ENCODE data around the gene ST8SIA1. TPM values are rescaled to one million over a fixed set of nuclear protein-coding genes. Genes with fewer than 3 reads are reported as not detected.

ST8SIA1 gene
- total RNA-seq, 1 experiment from 2014 or later = not detected

- Histone ChIP-seq H3K27ac (ENCODE audit: low read depth, low read length) (no peak overlapping the region), H2AFZ (ENCODE audit: low read depth, low read length, poor library complexity, severe bottlenecking) (no peak overlapping the region), H4K20me1 (ENCODE audit: insufficient read depth) (no peaks in the 10 kb centered on the region), H3K4me3 (replicated peaks in 1 of 2; ENCODE audit: low read depth in 1 of 2, low read length in 2 of 2) (no peak overlapping the region), H3K9me3 (ENCODE audit: control insufficient read depth in 1 of 2, insufficient read depth in 1 of 2, low read depth in 1 of 2, low read length in 2 of 2) (no peaks in the 10 kb centered on the region), H3K27me3 (ENCODE audit: insufficient read depth, low read length) (no peaks in the 10 kb centered on the region; the same call in 1 of the 2 replicates), H3K9ac (ENCODE audit: low read length) (no peak overlapping the region), H3K79me2 (ENCODE audit: insufficient read depth, low read length) (no peaks in the 10 kb centered on the region), H3K4me2 (ENCODE audit: low read length) (no peak overlapping the region), H3K4me1 (ENCODE audit: control insufficient read depth in 1 of 2, insufficient read depth in 2 of 2, low read length in 2 of 2) (no peaks in the 10 kb centered on the region), H3K36me3 (ENCODE audit: control insufficient read depth in 1 of 2, insufficient read depth in 2 of 2, low read length in 2 of 2) (no peaks in the 10 kb centered on the region), H3K9me2 (ENCODE audit: insufficient read depth) (no peaks in the 10 kb centered on the region)
- no peak for DNase-seq (ENCODE audit: low read depth, low spot score)
- CTCF ChIA-PET = no interaction called here
- RAD21 ChIA-PET (ENCODE audit: low non-redundant PET in 1 of 2, low total read pairs in 2 of 2, uncharacterized antibody in 2 of 2, unreplicated experiment in 2 of 2) = no interaction called here
- intact Hi-C loops (cut with micrococcal nuclease) = no loop called here
- no peak for ATAC-seq
- no TSS peak for BruUV-seq (replicated peaks)
- TF ChIP-seq EZH2 (IDR thresholded peaks at IDR 0.05) (no peak), FOSL1 (IDR thresholded peaks at IDR 0.05; ENCODE audit: low read depth) (no peak), ELF1 (IDR thresholded peaks at IDR 0.05; ENCODE audit: borderline replicate concordance, low read depth) (no peak), RAD21 (IDR thresholded peaks at IDR 0.05; ENCODE audit: low read depth) (no peak), REST (IDR thresholded peaks at IDR 0.05; ENCODE audit: low read depth) (no peak), SP1 (IDR thresholded peaks at IDR 0.05; ENCODE audit: low read depth) (no peak), YY1 (IDR thresholded peaks at IDR 0.05; ENCODE audit: extremely low read depth, insufficient replicate concordance, low read depth, low read length) (no peak), JUND (IDR thresholded peaks at IDR 0.05) (no peak), CBX3 (IDR thresholded peaks at IDR 0.05; ENCODE audit: low read depth) (no peak), POLR2A (IDR thresholded peaks at IDR 0.05; ENCODE audit: borderline replicate concordance, extremely low read depth, insufficient read depth, insufficient read length) (no peak), CTCF (IDR thresholded peaks at IDR 0.05 in 2 of 3, conservative IDR thresholded peaks at IDR 0.05 in 1 of 3; ENCODE audit: borderline replicate concordance in 1 of 3, insufficient read depth in 1 of 3, low read depth in 2 of 3, low read length in 2 of 3) (no peak), POLR2AphosphoS5 (IDR thresholded peaks at IDR 0.05; ENCODE audit: low read depth, low read length) (no peak), ZNF274 (IDR thresholded peaks at IDR 0.05; ENCODE audit: low read depth, low read length) (no peak), TCF7L2 (IDR thresholded peaks at IDR 0.05; ENCODE audit: borderline replicate concordance, extremely low read depth, insufficient read depth, insufficient read length) (no peak), MAX (IDR thresholded peaks at IDR 0.05) (no peak)
- TF ChIP-seq, protein P1, sequence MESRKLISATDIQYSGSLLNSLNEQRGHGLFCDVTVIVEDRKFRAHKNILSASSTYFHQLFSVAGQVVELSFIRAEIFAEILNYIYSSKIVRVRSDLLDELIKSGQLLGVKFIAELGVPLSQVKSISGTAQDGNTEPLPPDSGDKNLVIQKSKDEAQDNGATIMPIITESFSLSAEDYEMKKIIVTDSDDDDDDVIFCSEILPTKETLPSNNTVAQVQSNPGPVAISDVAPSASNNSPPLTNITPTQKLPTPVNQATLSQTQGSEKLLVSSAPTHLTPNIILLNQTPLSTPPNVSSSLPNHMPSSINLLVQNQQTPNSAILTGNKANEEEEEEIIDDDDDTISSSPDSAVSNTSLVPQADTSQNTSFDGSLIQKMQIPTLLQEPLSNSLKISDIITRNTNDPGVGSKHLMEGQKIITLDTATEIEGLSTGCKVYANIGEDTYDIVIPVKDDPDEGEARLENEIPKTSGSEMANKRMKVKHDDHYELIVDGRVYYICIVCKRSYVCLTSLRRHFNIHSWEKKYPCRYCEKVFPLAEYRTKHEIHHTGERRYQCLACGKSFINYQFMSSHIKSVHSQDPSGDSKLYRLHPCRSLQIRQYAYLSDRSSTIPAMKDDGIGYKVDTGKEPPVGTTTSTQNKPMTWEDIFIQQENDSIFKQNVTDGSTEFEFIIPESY (IDR thresholded peaks at IDR 0.05; ENCODE audit: extremely low read depth, insufficient replicate concordance, low read length) = no peak
- POLR2A ChIA-PET = interaction anchor here (1.2 kb wide), 1 partner anchor 17 kb away, joined by 3 read pairs; no protein-coding TSS in a partner anchor
Measured at GRCh38 chr12:22256041-22256441, 78.5 kb downstream of the ST8SIA1 start.
